SK-N-SH (cell line): ENCODE data around the gene PDCD2. TPM values are rescaled to one million over a fixed set of nuclear protein-coding genes. Genes with fewer than 3 reads are reported as not detected.

Experiments used
- CTCF ChIA-PET: fragments of 300-600, 350-600 bp; formaldehyde crosslinking; extraction: SDS; loops from one replicate; lab custom pipeline; 2021; lab: Yijun Ruan, JAX
- POLR2A ChIA-PET: fragments of 350-600 bp; sonication (Branson Sonifier 250); formaldehyde crosslinking; extraction: SDS; loops from one replicate; lab custom pipeline; 2020; ENCODE audit warnings: antibody characterized with exemption, inconsistent platforms; lab: Yijun Ruan, JAX
- DNase-seq: peaks from one replicate; pipeline ENCODE4 v3.0.0; 2012
- H2AFZ ChIP-seq: fragments of 200-600 bp; sonication (generic); 2 replicates; pipeline ENCODE4 v1.8.1; 2016; ENCODE audit warnings: antibody characterized with exemption, mild to moderate bottlenecking, low read depth
- H3F3A ChIP-seq: fragments of 200-600 bp; sonication (generic); replicated peaks from 2 replicates; pipeline ENCODE3; 2016; ENCODE audit warnings: antibody characterized with exemption, mild to moderate bottlenecking; ENCODE audit not compliant: insufficient read depth
- H3K27ac ChIP-seq, 2 experiments: fragments of 200-500 bp in 1 of 2; fragments of 200-600 bp in 1 of 2; sonication (Bioruptor generic) in 1 of 2; sonication (generic), shearing (Covaris generic) in 1 of 2; 2 replicates each; pipeline versions ENCODE4 v1.5.1 to v1.6.1; 2014 to 2016; ENCODE audit warnings: low read depth in 2 of 2, inconsistent platforms in 1 of 2, low read length in 1 of 2, mild to moderate bottlenecking in 1 of 2, mixed read lengths in 1 of 2
- H3K27me3 ChIP-seq: fragments of 200-600 bp; sonication (generic), shearing (Covaris generic); 2 replicates; pipeline ENCODE4 v1.6.1; 2016; ENCODE audit warnings: mixed run types; ENCODE audit not compliant: insufficient read depth
- H3K36me3 ChIP-seq, 2 experiments: fragments of 200-500 bp in 1 of 2; fragments of 200-600 bp in 1 of 2; sonication (Bioruptor generic) in 1 of 2; sonication (generic) in 1 of 2; replicated peaks in 1 of 2; 2 replicates each; pipeline versions ENCODE3 to v1.5.1; 2014 to 2016; ENCODE audit warnings: low read length in 1 of 2, mild to moderate bottlenecking in 1 of 2; ENCODE audit not compliant: insufficient read depth in 2 of 2, control insufficient read depth in 1 of 2
- H3K4me1 ChIP-seq, 2 experiments: fragments of 200-500 bp in 1 of 2; fragments of 200-600 bp in 1 of 2; sonication (Bioruptor generic) in 1 of 2; sonication (generic), shearing (Covaris generic) in 1 of 2; 2 replicates each; pipeline versions ENCODE4 v1.5.1 to v1.6.1; 2014 to 2016; ENCODE audit warnings: low read depth in 1 of 2, low read length in 1 of 2, mixed run types in 1 of 2; ENCODE audit not compliant: insufficient read depth in 2 of 2, control insufficient read depth in 1 of 2
- H3K4me2 ChIP-seq: fragments of 200-600 bp; sonication (generic), shearing (Covaris generic); 2 replicates; pipeline ENCODE4 v1.6.1; 2017; ENCODE audit warnings: mixed run types
- H3K4me3 ChIP-seq, 2 experiments: fragments of 200-500 bp in 1 of 2; fragments of 200-600 bp in 1 of 2; sonication (Bioruptor generic) in 1 of 2; sonication (generic), shearing (Covaris generic) in 1 of 2; 2 replicates each; pipeline versions ENCODE4 v1.5.1 to v1.8.1; 2014 to 2016; ENCODE audit warnings: low read depth in 2 of 2, inconsistent platforms in 1 of 2, low read length in 1 of 2, mild to moderate bottlenecking in 1 of 2, mixed read lengths in 1 of 2, moderate library complexity in 1 of 2
- H3K79me2 ChIP-seq: fragments of 200-600 bp; sonication (generic); 2 replicates; pipeline ENCODE4 v1.8.1; 2017; ENCODE audit warnings: mild to moderate bottlenecking; ENCODE audit not compliant: insufficient read depth
- H3K9ac ChIP-seq: fragments of 200-600 bp; sonication (generic); 2 replicates; pipeline ENCODE4 v1.6.1; 2017; ENCODE audit warnings: mixed run types
- H3K9me2 ChIP-seq: fragments of 200-600 bp; sonication (generic); 2 replicates; pipeline ENCODE4 v1.6.1; 2017; ENCODE audit warnings: mixed run types
- H3K9me3 ChIP-seq: fragments of 200-600 bp; sonication (generic); 2 replicates; pipeline ENCODE4 v1.6.1; 2017; ENCODE audit warnings: mixed run types, mild to moderate bottlenecking, moderate library complexity
- H4K20me1 ChIP-seq: fragments of 200-600 bp; sonication (generic); 2 replicates; pipeline ENCODE4 v1.6.1; 2017; ENCODE audit warnings: mild to moderate bottlenecking, mixed run types; ENCODE audit not compliant: insufficient read depth
- CHD2 ChIP-seq: fragments of 150-350 bp; IDR thresholded peaks from 2 replicates; pipeline ENCODE4 v1.6.1; 2018; ENCODE audit warnings: low read length; ENCODE audit not compliant: partially characterized antibody
- EP300 ChIP-seq, 2 experiments: IDR thresholded peaks; 2 replicates each; pipeline versions ENCODE4 v1.4.0 to v1.6.1; 2012; ENCODE audit warnings: borderline replicate concordance in 1 of 2, low read depth in 1 of 2, low read length in 1 of 2
- EZH2phosphoT487 ChIP-seq: fragments of 200-600 bp; sonication (generic); IDR thresholded peaks from 2 replicates; pipeline ENCODE4 v1.6.1; 2017; ENCODE audit warnings: low read depth, mixed run types, mild to moderate bottlenecking, antibody characterized with exemption, moderate library complexity, borderline replicate concordance
- FOXJ3 ChIP-seq: sonication (generic); formaldehyde crosslinking; IDR thresholded peaks from 2 replicates; pipeline ENCODE4 v1.5.1; 2020; ENCODE audit warnings: mild to moderate bottlenecking, missing genetic modification reagents
- FOXM1 ChIP-seq: IDR thresholded peaks from 2 replicates; pipeline ENCODE4 v1.4.0; 2012; ENCODE audit warnings: low read depth, mild to moderate bottlenecking
- GABPA ChIP-seq: IDR thresholded peaks from 2 replicates; pipeline ENCODE4 v1.4.0; 2012; ENCODE audit warnings: low read depth, mild to moderate bottlenecking
- JUND ChIP-seq: IDR thresholded peaks from 2 replicates; pipeline ENCODE4 v1.4.0; 2012
- MEF2A ChIP-seq: IDR thresholded peaks from 2 replicates; pipeline ENCODE4 v1.4.0; 2012; ENCODE audit warnings: low read depth, borderline replicate concordance
- NFIC ChIP-seq: IDR thresholded peaks from 2 replicates; pipeline ENCODE4 v1.4.0; 2012; ENCODE audit warnings: borderline replicate concordance
- NRF1 ChIP-seq: IDR thresholded peaks from 2 replicates; pipeline ENCODE4 v1.6.1; 2012; ENCODE audit warnings: low read depth, mild to moderate bottlenecking, low read length
- PBX3 ChIP-seq: IDR thresholded peaks from 2 replicates; pipeline ENCODE4; 2012
- POLR2AphosphoS5 ChIP-seq: IDR thresholded peaks from 2 replicates; pipeline ENCODE4 v1.6.1; 2012; ENCODE audit warnings: low read depth, low read length
- RAD21 ChIP-seq: IDR thresholded peaks from 2 replicates; pipeline ENCODE4 v1.6.1; 2012; ENCODE audit warnings: mild to moderate bottlenecking, low read length
- RFX5 ChIP-seq: IDR thresholded peaks from 2 replicates; pipeline ENCODE4 v1.6.1; 2012; ENCODE audit warnings: mild to moderate bottlenecking, improper control_type of control experiment, low read length
- RXRA ChIP-seq: IDR thresholded peaks from 2 replicates; pipeline ENCODE4 v1.4.0; 2012; ENCODE audit warnings: low read depth, mild to moderate bottlenecking, borderline replicate concordance
- SMC3 ChIP-seq: IDR thresholded peaks from 2 replicates; pipeline ENCODE4 v1.6.1; 2012; ENCODE audit warnings: low read depth, low read length, improper control_type of control experiment
- TCF12 ChIP-seq: IDR thresholded peaks from 2 replicates; pipeline ENCODE4 v1.4.0; 2012
- TEAD4 ChIP-seq: IDR thresholded peaks from 2 replicates; pipeline ENCODE4 v1.4.0; 2012; ENCODE audit warnings: mild to moderate bottlenecking, borderline replicate concordance; ENCODE audit not compliant: insufficient read depth
- YY1 ChIP-seq: IDR thresholded peaks from 2 replicates; pipeline ENCODE4 v1.4.0; 2012; ENCODE audit warnings: low read depth, mild to moderate bottlenecking
- WGBS: methylation state at CpG from one replicate; pipeline ENCODE4 v1.1.6; 2017; ENCODE audit warnings: low lambda C conversion rate; 5-methylcytosine and 5-hydroxymethylcytosine counted together
- polyA plus RNA-seq, 3 experiments: library from polyadenylated mRNA; depleted of rRNA; stranded (reverse); fragments of >200 nt; gene quantifications; 2 replicates each; pipeline ENCODE4 v1.2.3, GENCODE V29; 2012
- TF ChIP-seq, protein P1 (sequence below): fragments of 150-350 bp; IDR thresholded peaks from 2 replicates; pipeline ENCODE4 v1.6.1; 2016; ENCODE audit warnings: mild to moderate bottlenecking, low read depth, low read length

The PDCD2 gene
- polyA plus RNA-seq, 1 of the 3 experiments (the other 2 are of a cell fraction), result 82.1 TPM

DNA sequence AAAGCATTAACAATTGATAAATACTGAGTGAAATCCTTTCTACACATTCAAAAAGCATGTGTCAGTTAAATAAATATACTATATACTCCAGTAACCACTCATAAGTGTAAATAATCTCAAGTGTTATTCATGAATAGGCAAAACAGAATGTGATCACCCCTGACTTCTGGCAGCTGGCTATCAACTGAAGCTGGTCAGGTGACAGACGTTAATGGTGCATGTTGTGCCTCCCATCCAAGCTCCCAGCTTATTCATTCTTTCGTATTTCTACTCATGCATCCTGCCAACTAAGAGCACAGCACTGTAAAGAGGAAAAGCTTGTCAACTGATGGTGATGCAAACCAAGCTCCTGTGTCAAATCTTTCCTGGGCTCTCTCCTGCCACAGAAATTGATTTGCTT is 39.0 kb downstream of the PDCD2 start:
- no peaks in the 10 kb centered on the region; a peak in 1 of 4 replicates for H3K4me1 ChIP-seq
- H3K79me2 ChIP-seq, result peaks cover 100% of the 10 kb centered on the region
- peaks cover 75% of the 10 kb centered on the region for H4K20me1 ChIP-seq
- peaks cover 10% of the 10 kb centered on the region for H3F3A ChIP-seq
- TF ChIP-seq GABPA, result no peak
- no peak for TF ChIP-seq FOXM1
- no peak for TF ChIP-seq EP300 (IDR thresholded peaks at IDR 0.05; ENCODE audit: borderline replicate concordance in 1 of 2, low read depth in 1 of 2, low read length in 1 of 2)
- no peak for TF ChIP-seq FOXJ3
- no peak for TF ChIP-seq JUND
- no peak for TF ChIP-seq SMC3
- no peak for TF ChIP-seq PBX3
- no peak for TF ChIP-seq YY1
- no peak for TF ChIP-seq POLR2AphosphoS5
- TF ChIP-seq MEF2A, result no peak
- no peak for TF ChIP-seq RFX5
- no peak for TF ChIP-seq NRF1
- no peak for TF ChIP-seq NFIC
- TF ChIP-seq EZH2phosphoT487, result no peak
- TF ChIP-seq, protein P1, sequence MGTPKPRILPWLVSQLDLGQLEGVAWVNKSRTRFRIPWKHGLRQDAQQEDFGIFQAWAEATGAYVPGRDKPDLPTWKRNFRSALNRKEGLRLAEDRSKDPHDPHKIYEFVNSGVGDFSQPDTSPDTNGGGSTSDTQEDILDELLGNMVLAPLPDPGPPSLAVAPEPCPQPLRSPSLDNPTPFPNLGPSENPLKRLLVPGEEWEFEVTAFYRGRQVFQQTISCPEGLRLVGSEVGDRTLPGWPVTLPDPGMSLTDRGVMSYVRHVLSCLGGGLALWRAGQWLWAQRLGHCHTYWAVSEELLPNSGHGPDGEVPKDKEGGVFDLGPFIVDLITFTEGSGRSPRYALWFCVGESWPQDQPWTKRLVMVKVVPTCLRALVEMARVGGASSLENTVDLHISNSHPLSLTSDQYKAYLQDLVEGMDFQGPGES, result no peak
- no peak for TF ChIP-seq RAD21
- no peak for TF ChIP-seq TCF12
- no peak for TF ChIP-seq CHD2
- no peak for TF ChIP-seq RXRA
- TF ChIP-seq TEAD4, result no peak
- no peaks in the 10 kb centered on the region for H3K9me3 ChIP-seq
- 55% methylated on average over 2 of the region's 2 CpGs for WGBS
- peaks cover 92 to 95% of the 10 kb centered on the region in 2 experiments for H3K36me3 ChIP-seq
- POLR2A ChIA-PET, result no interaction called here
- H3K27ac ChIP-seq, result no peak overlapping the region
- H3K27me3 ChIP-seq, result no peaks in the 10 kb centered on the region
- H2AFZ ChIP-seq, result no peak overlapping the region
- H3K4me2 ChIP-seq, result no peak overlapping the region
- no peak overlapping the region for H3K4me3 ChIP-seq
- CTCF ChIA-PET, result interaction anchor here (2.2 kb wide), 1 partner anchor 16 kb away, joined by 6 read pairs; no protein-coding TSS in a partner anchor
- no peaks in the 10 kb centered on the region for H3K9me2 ChIP-seq
- no peak overlapping the region for H3K9ac ChIP-seq
- DNase-seq, result no peak
